ENCODE results near the gene L3MBTL3.

DNA sequence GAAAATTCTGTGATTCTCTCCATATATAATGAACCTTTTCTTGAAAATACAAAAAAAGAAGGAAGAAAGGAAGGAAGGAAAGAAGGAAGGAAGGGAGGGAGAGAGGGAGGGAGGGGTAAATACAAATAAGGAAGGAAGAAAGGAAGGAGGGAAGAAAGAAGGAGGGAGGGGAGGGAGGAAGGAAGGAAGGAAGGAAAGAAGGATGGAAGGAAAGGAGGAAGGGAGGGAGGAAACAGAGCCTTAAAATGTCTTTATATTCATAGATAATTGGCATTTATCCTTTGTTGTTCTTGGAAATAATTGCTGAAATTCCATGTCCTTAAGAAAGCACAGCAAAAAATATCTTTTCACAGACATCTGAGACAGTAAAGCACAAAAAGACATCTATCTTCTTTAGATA is 164.1 kb downstream of the L3MBTL3 start:
- TF ChIP-seq, protein P1, sequence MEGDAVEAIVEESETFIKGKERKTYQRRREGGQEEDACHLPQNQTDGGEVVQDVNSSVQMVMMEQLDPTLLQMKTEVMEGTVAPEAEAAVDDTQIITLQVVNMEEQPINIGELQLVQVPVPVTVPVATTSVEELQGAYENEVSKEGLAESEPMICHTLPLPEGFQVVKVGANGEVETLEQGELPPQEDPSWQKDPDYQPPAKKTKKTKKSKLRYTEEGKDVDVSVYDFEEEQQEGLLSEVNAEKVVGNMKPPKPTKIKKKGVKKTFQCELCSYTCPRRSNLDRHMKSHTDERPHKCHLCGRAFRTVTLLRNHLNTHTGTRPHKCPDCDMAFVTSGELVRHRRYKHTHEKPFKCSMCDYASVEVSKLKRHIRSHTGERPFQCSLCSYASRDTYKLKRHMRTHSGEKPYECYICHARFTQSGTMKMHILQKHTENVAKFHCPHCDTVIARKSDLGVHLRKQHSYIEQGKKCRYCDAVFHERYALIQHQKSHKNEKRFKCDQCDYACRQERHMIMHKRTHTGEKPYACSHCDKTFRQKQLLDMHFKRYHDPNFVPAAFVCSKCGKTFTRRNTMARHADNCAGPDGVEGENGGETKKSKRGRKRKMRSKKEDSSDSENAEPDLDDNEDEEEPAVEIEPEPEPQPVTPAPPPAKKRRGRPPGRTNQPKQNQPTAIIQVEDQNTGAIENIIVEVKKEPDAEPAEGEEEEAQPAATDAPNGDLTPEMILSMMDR (IDR thresholded peaks at IDR 0.05), result no peak
- no peak for TF ChIP-seq EP300 (IDR thresholded peaks at IDR 0.05; ENCODE audit: low read depth)

Data from transverse colon (tissue), 3 donors.